CD14-positive monocyte (primary cell): ENCODE data around the gene TGFBR3. TPM values are rescaled to one million over a fixed set of nuclear protein-coding genes. Genes with fewer than 3 reads are reported as not detected.

Experiments
- DNase-seq, 3 donors: peaks; one replicate each; pipeline ENCODE4 v3.0.0-alpha.2; 2011 to 2022
- H2AFZ ChIP-seq: 2 replicates; pipeline ENCODE4 v1.6.0; 2012; ENCODE audit warnings: mild to moderate bottlenecking, low read depth, low read length, inconsistent platforms; ENCODE audit not compliant: insufficient read depth, poor library complexity, severe bottlenecking
- H3K27ac ChIP-seq, 2 donors: 1 replicate in 1 of 2; 2 replicates in 1 of 2; pipeline ENCODE4 v1.5.1; 2012 to 2013; ENCODE audit warnings: low read length in 2 of 2, control low read depth in 1 of 2, inconsistent platforms in 1 of 2, low read depth in 1 of 2, mild to moderate bottlenecking in 1 of 2
- H3K27me3 ChIP-seq, 2 donors: one replicate each; pipeline versions ENCODE4 v1.6.0 to v1.6.1; 2011 to 2013; ENCODE audit warnings: low read length in 2 of 2; ENCODE audit not compliant: control insufficient read depth in 2 of 2, insufficient read depth in 2 of 2
- H3K36me3 ChIP-seq, 2 donors: replicated peaks in 1 of 2; 1 replicate in 1 of 2; 2 replicates in 1 of 2; pipeline versions ENCODE4 v1.5.1 to v1.6.1; 2012 to 2013; ENCODE audit warnings: low read length in 2 of 2, control low read depth in 1 of 2, inconsistent platforms in 1 of 2, mild to moderate bottlenecking in 1 of 2; ENCODE audit not compliant: insufficient read depth in 2 of 2, control insufficient read depth in 1 of 2
- H3K4me1 ChIP-seq, 2 donors: 1 replicate in 1 of 2; 2 replicates in 1 of 2; pipeline versions ENCODE4 v1.5.1 to v1.6.1; 2012 to 2013; ENCODE audit warnings: low read length in 2 of 2, control low read depth in 1 of 2, inconsistent platforms in 1 of 2, mild to moderate bottlenecking in 1 of 2, moderate library complexity in 1 of 2; ENCODE audit not compliant: insufficient read depth in 2 of 2, control insufficient read depth in 1 of 2
- H3K4me2 ChIP-seq: replicated peaks from 2 replicates; pipeline ENCODE3; 2012; ENCODE audit warnings: low read length, moderate library complexity, mild to moderate bottlenecking; ENCODE audit not compliant: poor library complexity, severe bottlenecking; ENCODE audit errors: extremely low read depth
- H3K4me3 ChIP-seq, 3 experiments: fragments of 200-600 bp in 1 of 3; sonication (generic) in 1 of 3; replicated peaks in 1 of 3; 1 replicate in 2 of 3; 2 replicates in 1 of 3; pipeline ENCODE4 v1.5.1; 2011 to 2013; ENCODE audit warnings: low read length in 3 of 3, mild to moderate bottlenecking in 3 of 3, control low read depth in 2 of 3, low read depth in 2 of 3, inconsistent platforms in 1 of 3, moderate library complexity in 1 of 3
- H3K79me2 ChIP-seq: 2 replicates; pipeline ENCODE4 v1.6.0; 2012; ENCODE audit warnings: mild to moderate bottlenecking, control low read depth, inconsistent platforms, low read length, moderate library complexity; ENCODE audit not compliant: insufficient read depth
- H3K9ac ChIP-seq: 2 replicates; pipeline ENCODE4 v1.6.0; 2017; ENCODE audit warnings: low read length, mild to moderate bottlenecking; ENCODE audit not compliant: insufficient read depth, poor library complexity, severe bottlenecking
- H3K9me3 ChIP-seq, 2 donors: replicated peaks in 1 of 2; 1 replicate in 1 of 2; 2 replicates in 1 of 2; pipeline versions ENCODE4 v1.5.1 to v1.6.1; 2012 to 2013; ENCODE audit warnings: low read length in 2 of 2, control low read depth in 1 of 2; ENCODE audit not compliant: control insufficient read depth in 1 of 2, insufficient read depth in 1 of 2
- H4K20me1 ChIP-seq: 2 replicates; pipeline ENCODE4 v1.6.0; 2012; ENCODE audit warnings: mild to moderate bottlenecking, low read length, control low read depth, moderate library complexity; ENCODE audit not compliant: insufficient read depth
- H3K27ac Mint-ChIP-seq, 7 donors: one replicate each; pipeline ENCODE4 v1.8.0; 2020; ENCODE audit warnings: mild to moderate bottlenecking in 7 of 7, mixed read lengths in 7 of 7, moderate library complexity in 6 of 7, inconsistent platforms in 2 of 7
- H3K27me3 Mint-ChIP-seq, 3 donors: one replicate each; pipeline ENCODE4 v1.8.0; 2021 to 2022; ENCODE audit warnings: low read depth in 3 of 3, mild to moderate bottlenecking in 3 of 3, mixed read lengths in 3 of 3, moderate library complexity in 3 of 3, inconsistent platforms in 1 of 3
- H3K36me3 Mint-ChIP-seq, 2 donors: one replicate each; pipeline ENCODE4 v1.8.0; 2020; ENCODE audit warnings: mixed read lengths in 2 of 2, inconsistent platforms in 1 of 2, mild to moderate bottlenecking in 1 of 2
- H3K4me1 Mint-ChIP-seq: one replicate; pipeline ENCODE4 v1.8.0; 2020; ENCODE audit warnings: mild to moderate bottlenecking, mixed read lengths
- H3K4me3 Mint-ChIP-seq, 2 donors: one replicate each; pipeline ENCODE4 v1.8.0; 2020; ENCODE audit warnings: mild to moderate bottlenecking in 2 of 2, mixed read lengths in 2 of 2, moderate library complexity in 1 of 2
- H3K9me3 Mint-ChIP-seq, 7 donors: one replicate each; pipeline ENCODE4 v1.8.0; 2020 to 2022; ENCODE audit warnings: mixed read lengths in 7 of 7, mild to moderate bottlenecking in 6 of 7, moderate library complexity in 6 of 7, inconsistent platforms in 2 of 7
- CTCF ChIP-seq: fragments of 200-600 bp; IDR thresholded peaks from one replicate; pipeline ENCODE4 v1.8.0; 2022; ENCODE audit warnings: antibody characterized with exemption, mild to moderate bottlenecking
- WGBS: methylation state at CpG from one replicate; pipeline ENCODE4 v1.1.5; 2013; ENCODE audit warnings: missing lambda C conversion rate; ENCODE audit not compliant: insufficient coverage; 5-methylcytosine and 5-hydroxymethylcytosine counted together
- intact Hi-C, 2 donors: fragments of 100-400 bp; cut with micrococcal nuclease; formaldehyde crosslinking; loops; one replicate each; pipeline versions ENCODE4 v1.15.0 to v1.15.1; 2023
- polyA plus RNA-seq, 3 donors: library from polyadenylated mRNA; depleted of rRNA in 1 of 3; unstranded in 2 of 3; stranded (reverse) in 1 of 3; fragments of 300-500 nt in 2 of 3; fragments of >200 nt in 1 of 3; fragmentation: Illumina TruSeq in 2 of 3; gene quantifications; 1 replicate in 2 of 3; 2 replicates in 1 of 3; pipeline ENCODE4 v1.2.3, GENCODE V29; 2012 to 2021

Gene TGFBR3
- polyA plus RNA-seq, 3 donors, result 0.09 to 0.28 (median 0.20) TPM

- Histone ChIP-seq H2AFZ (no peak overlapping the region), H3K9me3 (peaks cover 8% of the 10 kb centered on the region in 2 donors), H3K36me3 (no peaks in the 10 kb centered on the region), H3K4me2 (no peak overlapping the region), H3K79me2 (no peaks in the 10 kb centered on the region), H3K4me1 (no peaks in the 10 kb centered on the region), H3K4me3 (no peak overlapping the region), H3K27ac (no peak overlapping the region), H3K9ac (no peak overlapping the region), H3K27me3 (no peaks in the 10 kb centered on the region), H4K20me1 (no peaks in the 10 kb centered on the region)
- intact Hi-C loops, result no loop called here
- no peak for DNase-seq
- no peak for TF ChIP-seq CTCF
- Mint-ChIP-seq H3K27ac (no peak overlapping the region), H3K27me3 (peaks cover 0 to 5% (median 3%) of the 10 kb centered on the region in 3 donors), H3K4me1 (no peaks in the 10 kb centered on the region), H3K36me3 (no peaks in the 10 kb centered on the region), H3K9me3 (peaks cover 9 to 21% (median 16%) of the 10 kb centered on the region in 7 donors), H3K4me3 (no peak overlapping the region)
- 88% methylated on average over 3 of the region's 4 CpGs for WGBS
Measured at GRCh38 chr1:91640877-91641526, 244.9 kb downstream of the TGFBR3 start.

GRCh38 chr1:91637539-91637994 is 248.4 kb downstream of the TGFBR3 start:
- H3K9me3 Mint-ChIP-seq, result peaks cover 9 to 21% (median 16%) of the 10 kb centered on the region in 7 donors
- WGBS, result 87% methylated on average over 5 of the region's 8 CpGs
- H3K27me3 Mint-ChIP-seq, result peaks cover 0 to 4% (median 4%) of the 10 kb centered on the region in 3 donors
- H3K27ac Mint-ChIP-seq, result peak overlapping the region in 1 of 7 donors; percentile 8
- Histone ChIP-seq H3K9ac (no peak overlapping the region), H3K4me2 (no peak overlapping the region), H3K36me3 (no peaks in the 10 kb centered on the region), H3K27me3 (no peaks in the 10 kb centered on the region), H3K79me2 (no peaks in the 10 kb centered on the region), H2AFZ (no peak overlapping the region), H4K20me1 (no peaks in the 10 kb centered on the region), H3K27ac (no peak overlapping the region), H3K9me3 (peaks cover 8% of the 10 kb centered on the region in 2 donors), H3K4me3 (no peak overlapping the region), H3K4me1 (no peaks in the 10 kb centered on the region)
- no peak for DNase-seq
- no peak overlapping the region for H3K4me3 Mint-ChIP-seq
- intact Hi-C loops, result no loop called here
- TF ChIP-seq CTCF, result no peak
- H3K4me1 Mint-ChIP-seq, result no peaks in the 10 kb centered on the region
- no peaks in the 10 kb centered on the region for H3K36me3 Mint-ChIP-seq
